Regular cardiac myocyte (primary cell): ENCODE results near the gene HNRNPK. TPM values are rescaled to one million over a fixed set of nuclear protein-coding genes. Genes with fewer than 3 reads are reported as not detected.

Experiments used
- total RNA-seq: library from RNA; depleted of rRNA; stranded (reverse); fragments of >200 nt; gene quantifications from 2 replicates; pipeline ENCODE4 v1.2.3, GENCODE V29; 2014

The HNRNPK gene
- total RNA-seq = 494 and 715 TPM in 2 replicates

GRCh38 chr9:83979812-83980394, at the start of gene HNRNPK:
TSS of gene HNRNPK (minus strand) at chr9:83980215. CDS start at chr9:83978252, 1,963 bp downstream.

GRCh38 chr9:83980395-83981125, 545 bp upstream of the HNRNPK start, which contains the start of gene RMI1:
TSS of gene RMI1 (plus strand) at chr9:83980805. CDS start at chr9:84000987, 20,182 bp downstream.

GRCh38 chr9:83920927-83921707, 58.9 kb downstream of the HNRNPK start, which contains the start of gene KIF27:
TSS of gene KIF27 (minus strand) at chr9:83921432. CDS start at chr9:83915591, 5,841 bp downstream.

Other genes with a start within 250 kb of the HNRNPK start
- 0.38 and 0.56 TPM in 2 replicates for gene GKAP1, start 162.4 kb downstream of the HNRNPK start, total RNA-seq
- 2.5 and 4.5 TPM in 2 replicates for gene KIF27, start 58.8 kb downstream of the HNRNPK start, total RNA-seq
- gene RMI1, start 590 bp upstream of the HNRNPK start, total RNA-seq = 4.8 and 8.4 TPM in 2 replicates